Activated CD4-positive, CD25-positive, alpha-beta regulatory T cell treated with anti-CD3 and anti-CD28 coated beads, Interleukin-2, amount 50 U/mL, for 24 hours (primary cell): Measurements from ENCODE around the gene LRTM2.

Experiments used
- ATAC-seq, 2 donors: fragments of 150-1000 bp; cut with Tn5 transposase; one replicate each; pipeline ENCODE4 v1.10.0; 2021; ENCODE audit warnings: mild to moderate bottlenecking in 1 of 2, moderate library complexity in 1 of 2

The LRTM2 gene

GRCh38 chr12:1798641-1799020 lies 21.7 kb upstream of the LRTM2 start:
- ATAC-seq: no peak

DNA sequence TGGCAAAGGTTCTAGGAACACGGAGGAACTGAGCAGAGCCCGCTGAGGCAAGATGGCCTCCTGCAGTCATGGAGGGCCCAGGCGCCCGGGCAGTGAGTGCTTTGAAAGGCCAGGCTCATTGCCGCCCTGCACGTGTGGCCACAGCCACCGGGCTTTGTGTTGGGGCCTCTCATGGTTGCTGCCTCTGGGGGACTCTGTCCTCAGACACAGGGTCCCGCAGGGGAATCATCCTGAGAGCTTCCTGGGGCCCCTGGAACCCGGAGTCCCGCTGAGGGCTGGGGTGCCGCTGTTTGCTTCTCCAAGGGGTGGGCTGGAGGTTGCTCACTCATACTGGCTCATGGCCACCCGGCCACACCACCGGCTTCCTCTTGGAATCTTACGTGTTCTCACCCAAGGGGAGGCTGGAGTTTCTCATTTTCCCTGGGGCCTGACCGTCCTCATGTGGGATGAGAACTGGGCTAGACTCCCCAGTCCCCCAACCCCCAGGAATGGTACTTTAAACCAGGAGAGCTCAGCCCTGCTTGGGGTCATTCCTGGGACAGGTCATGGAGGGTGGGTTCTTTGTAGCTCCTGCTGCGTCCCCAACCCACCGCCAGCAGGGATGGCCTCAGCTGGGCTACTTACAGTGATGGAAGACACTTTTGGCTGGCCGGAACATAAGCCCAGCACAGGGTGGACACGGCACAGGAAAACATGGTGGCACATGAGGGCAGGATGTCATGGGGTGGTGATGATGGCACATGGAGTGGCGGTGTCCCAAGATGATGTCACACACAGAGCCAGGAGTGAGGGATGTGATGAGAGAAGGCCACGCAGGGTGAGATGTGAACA lies 21.1 kb upstream of the LRTM2 start:
- no peak for ATAC-seq

DNA sequence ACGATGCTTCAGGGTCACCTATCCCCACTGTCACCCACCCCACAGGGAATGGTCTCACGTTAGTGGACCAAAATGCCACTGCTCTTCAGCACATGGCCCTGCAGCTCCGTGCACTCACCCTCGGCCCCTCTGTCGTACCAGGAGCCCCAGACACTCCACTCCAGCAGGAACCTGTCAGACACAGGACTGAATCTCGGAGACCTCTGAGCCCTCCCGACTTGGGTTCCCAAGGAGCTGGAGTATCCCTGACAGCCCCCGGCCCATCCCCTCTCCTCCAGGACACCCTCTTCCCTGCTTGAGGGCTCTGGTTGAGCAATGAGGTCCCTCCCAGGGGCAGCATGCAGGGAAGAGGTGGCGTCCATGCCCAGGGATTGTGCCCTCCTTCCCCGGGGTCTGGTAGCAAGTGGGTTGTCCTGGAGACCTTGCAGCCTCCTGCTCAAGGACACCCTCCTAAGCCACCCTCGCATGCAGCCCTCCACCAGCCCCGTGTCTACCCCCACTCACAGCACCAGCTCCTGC lies 20.4 kb upstream of the LRTM2 start:
- no peak for ATAC-seq

DNA sequence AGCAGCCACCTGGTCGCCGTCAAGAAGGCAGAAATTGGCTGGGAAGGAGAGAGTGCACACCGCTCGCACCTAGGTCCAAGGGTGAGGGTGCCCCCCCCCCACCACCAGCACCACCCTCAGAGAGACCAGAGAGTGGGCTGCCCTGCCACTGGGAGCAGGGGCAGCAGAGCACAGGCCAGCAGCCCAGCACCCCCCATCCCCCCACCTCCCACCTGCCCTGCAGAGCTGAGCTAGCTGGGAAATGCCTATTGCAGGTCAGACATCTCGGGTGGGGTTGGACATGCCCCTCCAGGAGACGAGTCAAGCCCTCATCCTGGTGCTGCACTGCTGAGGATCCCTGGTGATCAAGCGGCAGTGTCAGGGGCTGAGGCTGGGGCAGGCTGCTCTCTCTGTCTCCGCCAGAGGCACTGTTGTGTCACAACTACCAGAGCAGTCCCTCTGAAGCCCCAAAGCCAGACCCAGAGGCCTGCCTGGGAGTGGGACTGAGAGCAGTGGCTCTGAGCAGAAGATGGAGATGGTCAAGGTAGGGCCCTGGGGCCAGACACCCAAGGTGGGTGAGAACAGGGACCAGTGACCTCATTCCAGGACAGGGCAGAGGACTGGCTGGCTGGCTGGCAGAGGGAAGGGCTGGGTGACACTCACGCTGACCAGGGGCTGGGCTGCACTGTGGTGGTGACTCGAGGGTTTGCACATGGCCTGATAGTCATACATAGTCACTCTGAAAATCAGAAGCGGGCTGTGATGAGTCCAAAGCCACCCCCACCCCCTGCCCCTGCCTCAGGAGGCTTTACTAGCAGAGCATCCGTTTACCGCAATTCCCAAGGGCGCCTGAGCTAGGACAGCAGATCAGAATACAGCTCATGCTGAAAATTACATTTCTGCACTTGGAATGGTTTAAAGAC lies 19.7 kb upstream of the LRTM2 start:
- no peak for ATAC-seq

DNA sequence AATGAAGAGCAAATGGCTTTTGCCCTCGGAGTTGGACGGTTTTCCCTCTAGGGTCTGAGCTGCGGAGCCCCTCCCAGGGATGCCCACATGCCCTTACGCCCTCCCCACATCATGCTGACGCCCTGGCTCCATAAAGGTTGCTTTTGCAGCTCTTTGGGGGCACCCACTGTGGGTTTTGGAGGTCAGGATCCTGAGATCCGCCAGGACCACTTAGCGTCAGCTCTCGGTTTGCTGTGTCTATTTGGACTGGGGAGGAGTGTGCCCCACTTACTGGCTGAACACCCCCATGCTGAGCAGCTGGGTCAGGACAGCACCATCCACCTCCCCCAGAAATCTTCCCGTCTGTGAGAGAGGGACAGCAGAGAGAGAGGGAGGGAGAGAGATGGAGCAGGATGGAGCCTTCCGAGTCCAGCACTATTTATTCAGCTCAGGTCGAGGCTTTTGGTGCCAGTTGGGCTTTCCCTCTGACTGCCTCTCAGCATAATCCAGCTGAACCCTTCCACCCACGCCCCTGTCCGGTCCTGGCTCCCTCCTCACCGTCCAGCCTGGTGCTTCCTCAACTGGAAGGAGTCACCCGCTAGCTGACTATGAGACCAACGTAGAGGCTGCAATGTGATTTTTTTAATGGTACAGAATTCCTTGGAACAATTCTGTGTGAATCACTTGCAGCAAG lies 18.9 kb upstream of the LRTM2 start:
- ATAC-seq: no peak

- no peak for ATAC-seq
These were observed 16.6 kb upstream of the LRTM2 start for GRCh38 chr12:1803736-1804135.

DNA sequence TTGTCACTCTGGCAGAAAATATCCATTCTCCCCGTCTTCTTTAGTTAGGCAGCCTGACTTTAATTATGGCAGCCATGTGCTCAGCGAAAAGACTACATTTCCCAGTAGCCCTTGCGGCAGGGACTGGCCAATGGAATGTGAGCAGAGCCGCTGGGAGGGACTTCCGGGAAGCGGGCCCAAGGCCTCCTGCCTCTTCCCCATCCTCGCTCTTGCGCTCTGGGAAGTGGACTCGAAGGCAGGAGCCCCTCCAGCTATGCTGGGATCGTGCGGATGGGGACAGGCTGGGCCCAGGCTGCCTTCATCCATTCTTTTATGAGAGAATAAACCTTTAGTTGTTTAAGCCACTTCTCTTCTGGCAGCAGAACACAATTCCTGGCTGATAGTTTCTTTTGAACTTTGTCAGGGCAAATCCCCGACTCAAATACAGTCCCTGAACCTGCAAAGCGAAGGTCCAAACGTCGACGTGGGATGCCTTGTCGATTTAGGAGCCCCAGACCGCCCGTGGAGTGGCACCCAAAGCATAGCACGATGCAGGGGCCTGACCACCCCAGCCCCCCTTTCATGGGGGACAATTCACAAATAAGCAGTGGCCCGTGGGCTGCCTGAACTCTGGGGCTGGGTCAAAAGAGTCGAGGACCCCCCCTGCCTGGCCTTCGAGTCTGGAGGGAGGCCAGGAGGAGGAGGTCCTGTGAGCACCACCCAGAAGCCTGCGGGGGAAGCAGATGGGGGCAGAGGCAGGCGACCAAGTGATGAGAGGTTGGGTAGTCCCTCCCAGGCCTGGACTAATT lies 15.6 kb upstream of the LRTM2 start:
- ATAC-seq: peak; percentile 97

DNA sequence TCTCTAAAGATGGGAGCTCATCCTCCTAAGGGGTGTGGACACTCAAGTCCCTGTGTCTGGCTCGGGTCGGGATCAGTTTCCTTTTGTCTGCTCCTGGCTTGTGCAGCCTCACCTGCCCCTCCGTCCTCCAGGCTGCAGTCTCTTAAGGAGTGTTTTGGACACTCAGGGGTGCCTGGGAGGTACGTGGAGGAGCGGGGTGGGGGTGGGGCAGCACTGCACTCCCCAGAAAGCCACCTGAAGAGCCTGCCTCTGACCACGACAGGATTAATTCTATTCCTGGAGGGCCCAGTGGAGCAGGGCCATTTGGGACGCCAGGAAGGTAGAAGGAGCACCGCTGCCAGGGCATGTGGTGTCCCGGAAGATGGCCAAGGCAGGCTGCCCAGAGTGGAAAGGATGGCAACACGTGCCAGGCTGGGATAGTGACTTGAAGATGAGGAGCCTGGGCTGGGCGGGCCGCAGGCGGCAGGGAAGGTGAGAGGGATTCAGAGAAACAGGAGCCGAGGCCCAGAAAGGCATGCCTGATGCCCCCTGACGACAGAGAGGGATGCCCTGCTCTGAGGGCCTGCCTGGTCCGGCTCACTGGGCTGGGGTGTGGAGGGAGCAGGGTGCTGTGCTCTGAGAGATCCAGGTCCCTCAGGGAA lies 14.8 kb upstream of the LRTM2 start:
- no peak for ATAC-seq

DNA sequence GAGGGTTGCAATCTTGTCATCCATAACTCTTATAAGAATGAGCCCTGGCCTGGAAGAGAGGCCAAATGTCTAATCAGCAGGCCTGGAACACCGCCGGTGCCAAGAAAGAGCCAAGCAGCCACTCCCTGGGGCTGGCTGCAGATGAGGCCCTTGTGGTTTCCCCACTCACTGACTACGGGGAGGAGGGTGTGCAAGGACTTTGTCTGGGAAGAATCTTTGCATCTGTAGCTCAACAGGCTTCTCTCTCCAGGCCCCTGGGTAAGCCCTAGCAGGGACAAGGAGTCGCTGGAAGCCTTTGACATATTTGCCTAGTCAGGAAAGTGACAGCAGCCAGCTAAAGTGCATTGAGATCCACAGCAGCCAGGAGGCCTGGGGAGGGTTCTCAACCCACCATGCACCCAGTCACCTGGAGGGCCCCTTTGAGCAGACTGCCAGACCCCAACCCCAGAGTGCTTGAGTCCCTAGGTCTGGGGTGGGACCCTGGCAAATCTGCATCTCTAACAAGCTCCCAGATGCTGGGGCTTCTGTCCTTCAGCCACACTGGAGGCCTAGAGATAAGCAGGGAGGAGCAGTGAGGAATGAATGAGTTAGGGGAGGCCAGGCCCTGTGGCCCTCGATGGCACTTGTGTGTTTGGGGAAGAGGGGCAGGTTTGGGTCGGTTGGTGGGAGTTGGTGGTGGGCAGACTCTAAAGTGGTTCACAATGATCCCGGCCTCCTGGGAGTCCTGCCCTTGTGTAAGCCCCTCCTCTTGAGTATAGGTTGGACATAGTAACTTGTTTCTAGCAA lies 13.9 kb upstream of the LRTM2 start:
- ATAC-seq: no peak

DNA sequence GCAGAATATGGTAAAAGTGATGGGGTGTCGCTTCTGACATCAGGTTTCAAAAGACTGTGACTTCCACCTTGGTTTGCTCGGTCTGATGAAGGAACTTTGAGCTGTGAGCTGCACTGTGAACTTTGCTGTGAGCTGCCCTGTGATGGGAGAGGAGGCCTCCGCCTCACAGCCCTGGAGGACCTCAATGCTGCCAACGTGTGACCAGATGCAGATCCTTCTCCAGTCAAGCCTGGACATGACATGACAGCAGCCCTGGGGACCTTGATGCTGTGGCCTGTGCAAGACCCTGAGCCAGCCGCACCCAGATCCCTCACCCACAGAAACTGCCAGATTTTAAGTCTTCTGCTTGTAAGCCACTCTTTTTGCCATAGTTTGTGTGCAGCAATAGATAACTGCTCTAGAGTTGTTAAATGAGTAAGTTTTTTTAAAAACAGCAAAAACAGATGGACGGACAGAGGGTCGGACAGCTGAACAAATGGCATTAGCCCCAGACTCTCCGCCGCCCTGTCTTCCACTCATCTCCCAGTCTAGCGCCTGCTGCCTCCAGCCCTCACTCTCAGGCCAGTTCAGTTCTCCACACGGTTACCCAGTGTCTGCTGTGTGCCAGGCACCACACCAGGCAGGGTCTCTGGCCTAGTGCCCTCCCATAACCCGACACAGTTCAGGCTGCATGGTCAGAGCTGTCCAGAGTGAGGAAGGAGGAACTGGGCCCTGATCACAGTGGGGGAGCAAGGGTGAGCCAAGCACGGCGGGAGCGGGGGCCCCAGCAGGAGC lies 13.1 kb upstream of the LRTM2 start:
- no peak for ATAC-seq

GRCh38 chr12:1808036-1808797 lies 12.1 kb upstream of the LRTM2 start:
- ATAC-seq: no peak

GRCh38 chr12:1808798-1809480 lies 11.4 kb upstream of the LRTM2 start:
- no peak for ATAC-seq

DNA sequence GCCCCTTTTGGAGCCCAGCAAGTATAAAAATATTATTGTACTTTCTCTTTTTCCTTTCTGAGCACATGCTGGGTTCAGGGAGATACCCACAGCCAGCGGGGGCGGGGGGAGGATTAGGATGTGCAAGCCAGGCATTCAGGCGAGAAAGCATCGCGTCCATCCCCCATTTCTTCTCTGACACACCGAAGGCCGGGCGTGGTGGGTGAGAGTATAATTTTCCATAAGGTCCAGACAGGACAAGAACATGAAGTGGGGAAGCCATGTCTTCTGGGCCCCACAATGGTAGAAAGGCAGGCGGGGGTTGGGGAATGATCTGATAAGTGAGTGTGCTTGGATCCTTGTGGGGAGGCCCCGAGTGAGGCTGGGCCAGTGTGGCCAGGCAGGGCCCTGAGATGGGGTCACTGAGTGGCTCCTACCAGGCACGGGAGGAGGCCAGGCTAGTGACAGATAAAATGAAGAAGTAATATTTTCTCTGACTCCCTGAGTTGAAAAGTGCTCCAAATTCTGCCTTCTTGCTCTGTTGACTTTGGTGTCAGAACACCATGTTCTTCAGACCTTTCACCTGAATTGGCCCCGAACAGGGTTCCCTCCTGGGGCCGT lies 10.7 kb upstream of the LRTM2 start:
- no peak for ATAC-seq

GRCh38 chr12:1810201-1810930 lies 10.0 kb upstream of the LRTM2 start:
- ATAC-seq: no peak

GRCh38 chr12:1810931-1811280 lies 9.5 kb upstream of the LRTM2 start:
- ATAC-seq: no peak

DNA sequence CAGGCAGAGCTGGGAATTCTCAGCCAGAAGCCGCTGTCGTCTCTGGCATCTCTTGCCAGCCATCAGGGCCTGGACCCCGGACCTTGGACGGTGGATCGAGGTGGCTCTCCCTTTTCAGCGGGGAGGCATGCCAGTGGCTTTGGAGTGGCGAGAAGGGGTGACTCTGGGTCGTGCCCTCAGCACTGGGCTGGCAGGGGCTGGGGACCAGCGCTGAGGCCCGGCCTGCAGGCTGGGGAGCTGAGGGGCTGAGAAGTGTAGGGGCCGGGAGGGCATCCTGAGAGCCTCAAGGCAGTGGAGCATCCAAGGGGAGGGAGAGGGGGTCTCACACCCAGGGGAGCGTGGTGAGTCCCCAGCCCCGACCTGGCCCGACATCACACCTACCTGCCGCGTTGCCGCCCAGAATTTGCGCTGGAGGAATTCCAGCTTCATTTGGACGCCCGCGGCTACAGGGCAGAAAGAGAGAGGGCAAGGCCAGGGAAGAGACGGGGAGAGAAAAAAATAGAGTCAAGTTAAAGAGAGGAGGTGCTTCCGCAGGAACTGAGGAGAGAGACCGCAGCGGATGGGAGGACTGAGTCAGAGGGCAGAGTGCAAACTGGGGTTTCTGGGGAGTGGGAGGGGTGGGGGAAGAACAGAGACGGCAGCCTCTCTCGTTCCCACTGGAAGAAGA lies 9.0 kb upstream of the LRTM2 start:
- peak; percentile 60 to 82 for ATAC-seq

DNA sequence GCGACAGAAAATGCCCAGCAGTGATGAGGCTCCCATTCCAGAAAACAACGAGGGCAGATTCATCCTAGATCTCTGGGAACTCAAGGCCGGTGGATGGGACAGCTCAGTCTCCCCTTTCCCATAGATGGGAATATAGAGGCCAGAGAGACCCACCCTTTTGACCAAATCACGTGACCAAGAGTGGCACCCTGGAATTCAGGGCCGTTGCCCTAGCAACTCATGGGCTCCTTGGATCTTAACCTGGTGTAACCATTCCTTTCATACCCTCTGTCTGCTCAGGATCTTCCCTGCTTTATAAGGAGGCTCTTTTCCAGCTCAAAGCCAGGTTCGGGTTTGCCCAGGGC lies 8.4 kb upstream of the LRTM2 start:
- ATAC-seq: no peak
